Neural cell (in vitro differentiated cells): ENCODE data around the gene UCK2.

ENCODE experiments used
- CTCF ChIP-seq: fragments of 450-650 bp; IDR thresholded peaks from 2 replicates; pipeline ENCODE4 v1.5.1; 2014; ENCODE audit warnings: antibody characterized with exemption, mild to moderate bottlenecking, moderate library complexity; ENCODE audit not compliant: poor library complexity, severe bottlenecking
- EP300 ChIP-seq: fragments of 450-650 bp; conservative IDR thresholded peaks from 2 replicates; pipeline ENCODE4 v1.6.1; 2014; ENCODE audit warnings: antibody characterized with exemption, mild to moderate bottlenecking, moderate library complexity; ENCODE audit not compliant: poor library complexity, severe bottlenecking
- EZH2 ChIP-seq: fragments of 200-600, 300-800 bp; shearing (Covaris generic), sonication (generic); IDR thresholded peaks from 2 replicates; pipeline ENCODE4 v1.6.1; 2014; ENCODE audit warnings: antibody characterized with exemption, low read length, borderline replicate concordance, mild to moderate bottlenecking; ENCODE audit not compliant: insufficient read depth, poor library complexity, severe bottlenecking
- MXI1 ChIP-seq: fragments of 450-650 bp; conservative IDR thresholded peaks from 2 replicates; pipeline ENCODE4 v1.6.1; 2014; ENCODE audit warnings: antibody characterized with exemption, mild to moderate bottlenecking; ENCODE audit not compliant: poor library complexity, severe bottlenecking
- POLR2AphosphoS5 ChIP-seq: IDR thresholded peaks from 2 replicates; pipeline ENCODE4 v1.6.1; 2012
- RAD21 ChIP-seq: fragments of 450-650 bp; conservative IDR thresholded peaks from 2 replicates; pipeline ENCODE4 v1.6.1; 2014; ENCODE audit warnings: antibody characterized with exemption, mild to moderate bottlenecking, moderate library complexity
- REST ChIP-seq: IDR thresholded peaks from 2 replicates; pipeline ENCODE4 v1.6.1; 2012; ENCODE audit warnings: borderline replicate concordance
- SMC3 ChIP-seq: fragments of 450-650 bp; conservative IDR thresholded peaks from 2 replicates; pipeline ENCODE4 v1.6.1; 2014; ENCODE audit warnings: antibody characterized with exemption, mild to moderate bottlenecking, moderate library complexity; ENCODE audit not compliant: poor library complexity
- TAF1 ChIP-seq: IDR thresholded peaks from 2 replicates; pipeline ENCODE4 v1.6.1; 2012; ENCODE audit warnings: low read depth

- TF ChIP-seq POLR2AphosphoS5 = no peak
- no peak for TF ChIP-seq CTCF
- no peak for TF ChIP-seq SMC3
- TF ChIP-seq RAD21 = no peak
- TF ChIP-seq EZH2 = no peak
- no peak for TF ChIP-seq EP300
- TF ChIP-seq REST = no peak
- TF ChIP-seq TAF1 = no peak
- TF ChIP-seq MXI1 = no peak
These were observed 58.8 kb downstream of the UCK2 start for GRCh38 chr1:165886193-165886592.
